Ovary (tissue), 9 donors: ENCODE measurements around the gene NPTXR. TPM values are rescaled to one million over a fixed set of nuclear protein-coding genes. Genes with fewer than 3 reads are reported as not detected.

Experiments
- DNase-seq, 5 donors: peaks; one replicate each; pipeline ENCODE4 v3.0.0-alpha.2; 2019 to 2020
- H3K27ac ChIP-seq, 2 donors: fragments of 200-600 bp; one replicate each; pipeline versions ENCODE4 v1.5.1 to v1.8.0; 2019 to 2022
- H3K27me3 ChIP-seq: fragments of 200-600 bp; one replicate; pipeline ENCODE4 v1.8.0; 2022
- H3K36me3 ChIP-seq: fragments of 200-600 bp; sonication (generic); one replicate; pipeline ENCODE4 v1.5.1; 2019
- H3K4me1 ChIP-seq: one replicate; pipeline ENCODE4 v1.8.1; 2013; ENCODE audit warnings: mild to moderate bottlenecking, moderate library complexity; ENCODE audit not compliant: insufficient read depth
- H3K4me3 ChIP-seq: fragments of 200-600 bp; sonication (generic); one replicate; pipeline ENCODE4 v1.5.1; 2017
- H3K9me3 ChIP-seq, 2 donors: fragments of 200-600 bp in 1 of 2; sonication (generic) in 1 of 2; one replicate each; pipeline versions ENCODE4 v1.5.1 to v1.8.1; 2013 to 2019; ENCODE audit warnings: mild to moderate bottlenecking in 1 of 2, moderate library complexity in 1 of 2
- EP300 ChIP-seq: sonication (generic); formaldehyde crosslinking; IDR thresholded peaks from one replicate; pipeline ENCODE4 v1.6.1; 2017; ENCODE audit warnings: antibody characterized with exemption
- POLR2A ChIP-seq: fragments of 450-650 bp; IDR thresholded peaks from one replicate; pipeline ENCODE4 v1.6.1; 2017; ENCODE audit warnings: antibody characterized with exemption, mild to moderate bottlenecking, moderate library complexity
- WGBS, 3 donors: extraction: QIAGEN DNeasy Blood & Tissue Kit in 1 of 3; methylation state at CpG; one replicate each; pipeline versions ENCODE4 v1.1.5 to v1.1.7; 2013 to 2017; 5-methylcytosine and 5-hydroxymethylcytosine counted together
- intact Hi-C, 4 donors: fragments of 100-400 bp; cut with DNase I; formaldehyde crosslinking; loops; one replicate each; pipeline versions ENCODE4 v1.11.0 to v1.15.1; 2022 to 2023
- polyA plus RNA-seq, 2 donors: library from polyadenylated mRNA; stranded (reverse); fragments of 200-250 nt in 1 of 2; fragments of 350-450 nt in 1 of 2; fragmentation: Illumina TruSeq in 1 of 2; extraction: RNeasy Lipid Tissue Mini Kit (QIAGEN cat#74804) in 1 of 2; gene quantifications; one replicate each; pipeline ENCODE4 v1.2.3, GENCODE V29; 2013 to 2014
- total RNA-seq, 7 donors: library from RNA; depleted of rRNA in 2 of 7; stranded (reverse); fragments of >200 nt in 2 of 7; fragmentation: NEBNext Ultra II Directional in 3 of 7; extraction: Animal tissue kit (Norgen Biotek cat#: 25700) in 3 of 7; gene quantifications; one replicate each; pipeline versions ENCODE4 v1.1.0 to v1.2.4, GENCODE V29; 2016 to 2023
- TF ChIP-seq, protein P1 (sequence below), 3 donors: fragments of 450-650 bp in 2 of 3; fragments of 200-600 bp in 1 of 3; IDR thresholded peaks; one replicate each; pipeline versions ENCODE4 v1.5.1 to v1.8.0; 2016 to 2022; ENCODE audit warnings: antibody characterized with exemption in 3 of 3, mild to moderate bottlenecking in 1 of 3
- donor health status: DM: no; HTN: no; CAD: no; lungs with moderate emphysema.
- donor health status: DM: no; HTN: no; CAD: no.
- donor health status: Bipolar disorder and iron deficiency.
- donor health status: DM: yes; HTN: yes; CAD: no.
- donor health status: DM: no; HTN: no; CAD: no.
- donor health status: DM: yes; HTN: yes; CAD: no.

NPTXR gene
- total and polyA plus RNA-seq, 9 donors = 5.2 to 23.1 (median 14.9) TPM

DNA sequence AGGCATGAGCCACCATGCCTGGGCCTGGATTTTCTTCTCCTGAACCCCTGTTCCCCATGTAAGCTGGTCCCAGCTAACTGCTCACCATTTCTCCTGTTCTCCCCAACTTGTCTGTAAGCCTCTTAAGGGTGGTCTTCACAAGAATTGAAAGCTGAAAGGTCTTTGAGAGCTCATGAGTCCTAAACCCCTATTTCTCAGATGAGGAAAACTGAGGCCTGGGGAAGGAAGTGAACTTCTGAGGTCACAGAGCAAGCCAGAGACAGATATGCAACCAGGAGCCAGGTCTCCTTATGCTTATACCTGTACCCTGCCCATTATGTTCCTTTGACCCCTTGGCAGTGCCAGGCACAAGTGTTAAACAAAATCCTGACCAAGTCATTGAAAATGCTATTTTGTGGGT is 16.3 kb downstream of the NPTXR start:
- TF ChIP-seq EP300 = no peak
- TF ChIP-seq, protein P1, sequence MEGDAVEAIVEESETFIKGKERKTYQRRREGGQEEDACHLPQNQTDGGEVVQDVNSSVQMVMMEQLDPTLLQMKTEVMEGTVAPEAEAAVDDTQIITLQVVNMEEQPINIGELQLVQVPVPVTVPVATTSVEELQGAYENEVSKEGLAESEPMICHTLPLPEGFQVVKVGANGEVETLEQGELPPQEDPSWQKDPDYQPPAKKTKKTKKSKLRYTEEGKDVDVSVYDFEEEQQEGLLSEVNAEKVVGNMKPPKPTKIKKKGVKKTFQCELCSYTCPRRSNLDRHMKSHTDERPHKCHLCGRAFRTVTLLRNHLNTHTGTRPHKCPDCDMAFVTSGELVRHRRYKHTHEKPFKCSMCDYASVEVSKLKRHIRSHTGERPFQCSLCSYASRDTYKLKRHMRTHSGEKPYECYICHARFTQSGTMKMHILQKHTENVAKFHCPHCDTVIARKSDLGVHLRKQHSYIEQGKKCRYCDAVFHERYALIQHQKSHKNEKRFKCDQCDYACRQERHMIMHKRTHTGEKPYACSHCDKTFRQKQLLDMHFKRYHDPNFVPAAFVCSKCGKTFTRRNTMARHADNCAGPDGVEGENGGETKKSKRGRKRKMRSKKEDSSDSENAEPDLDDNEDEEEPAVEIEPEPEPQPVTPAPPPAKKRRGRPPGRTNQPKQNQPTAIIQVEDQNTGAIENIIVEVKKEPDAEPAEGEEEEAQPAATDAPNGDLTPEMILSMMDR (IDR thresholded peaks at IDR 0.05) = no peak
- TF ChIP-seq POLR2A = no peak
- Histone ChIP-seq H3K27ac (no peak overlapping the region), H3K27me3 (no peaks in the 10 kb centered on the region), H3K9me3 (no peaks in the 10 kb centered on the region), H3K4me1 (no peaks in the 10 kb centered on the region), H3K4me3 (no peak overlapping the region), H3K36me3 (no peaks in the 10 kb centered on the region)
- no peak for DNase-seq
- intact Hi-C loops = no loop called here

DNA sequence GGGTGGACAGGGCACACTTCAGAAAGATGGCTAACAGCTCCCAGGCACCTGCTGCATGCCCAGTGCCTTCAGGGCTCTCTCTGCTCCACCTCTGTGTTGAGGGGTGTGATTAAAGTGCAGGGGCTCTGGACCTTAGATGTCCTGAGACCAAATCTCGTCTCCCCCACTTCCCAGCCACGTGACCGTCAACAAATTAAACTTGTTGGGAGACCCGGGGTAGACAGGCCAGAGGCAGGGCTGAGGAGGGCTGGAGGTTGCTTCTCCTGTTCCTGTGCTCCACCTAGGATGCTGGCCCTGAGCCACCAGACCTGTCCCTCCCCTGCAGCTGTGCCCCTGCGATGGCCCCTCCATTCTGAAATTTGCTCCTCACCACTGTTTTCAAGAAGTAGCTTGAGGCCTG is 17.0 kb downstream of the NPTXR start:
- Histone ChIP-seq H3K4me1 (no peaks in the 10 kb centered on the region), H3K4me3 (no peak overlapping the region), H3K9me3 (no peaks in the 10 kb centered on the region), H3K36me3 (no peaks in the 10 kb centered on the region), H3K27me3 (no peaks in the 10 kb centered on the region), H3K27ac (no peak overlapping the region)
- TF ChIP-seq POLR2A (no peak), EP300 (no peak)
- TF ChIP-seq, protein P1 (IDR thresholded peaks at IDR 0.05) = no peak
- intact Hi-C loops = no loop called here
- 70 to 81% (median 80%) methylated on average over 5 of the region's 5 CpGs for WGBS, 3 donors
- DNase-seq = no peak

DNA sequence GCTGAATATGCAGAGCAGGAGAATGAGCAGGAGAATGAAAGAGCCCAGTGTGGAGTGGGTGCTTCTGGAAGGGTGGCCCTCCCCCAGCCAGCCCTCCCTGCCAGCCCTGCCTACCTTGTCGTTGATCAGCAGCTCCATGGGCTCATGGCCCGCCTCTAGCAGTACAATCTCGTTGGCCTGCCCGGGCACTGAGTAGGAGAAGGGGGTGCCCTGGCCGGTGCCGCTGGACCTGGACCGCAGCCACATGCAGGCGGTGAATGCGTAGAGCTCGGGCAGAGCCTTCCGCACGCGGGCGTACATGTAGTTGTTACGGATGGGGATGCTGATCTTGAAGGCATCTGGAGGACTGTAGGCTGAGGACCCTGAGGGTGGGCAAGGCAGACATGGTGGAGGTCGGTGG is 17.4 kb downstream of the NPTXR start:
- Histone ChIP-seq H3K36me3 (no peaks in the 10 kb centered on the region), H3K27me3 (no peaks in the 10 kb centered on the region), H3K4me1 (no peaks in the 10 kb centered on the region), H3K9me3 (no peaks in the 10 kb centered on the region), H3K4me3 (no peak overlapping the region), H3K27ac (no peak overlapping the region)
- intact Hi-C loops = no loop called here
- no peak for DNase-seq
- WGBS, 3 donors = 83 to 88% (median 84%) methylated on average over 16 of the region's 16 CpGs
- TF ChIP-seq EP300 = no peak
- TF ChIP-seq POLR2A = no peak
- TF ChIP-seq, protein P1 (IDR thresholded peaks at IDR 0.05) = no peak

DNA sequence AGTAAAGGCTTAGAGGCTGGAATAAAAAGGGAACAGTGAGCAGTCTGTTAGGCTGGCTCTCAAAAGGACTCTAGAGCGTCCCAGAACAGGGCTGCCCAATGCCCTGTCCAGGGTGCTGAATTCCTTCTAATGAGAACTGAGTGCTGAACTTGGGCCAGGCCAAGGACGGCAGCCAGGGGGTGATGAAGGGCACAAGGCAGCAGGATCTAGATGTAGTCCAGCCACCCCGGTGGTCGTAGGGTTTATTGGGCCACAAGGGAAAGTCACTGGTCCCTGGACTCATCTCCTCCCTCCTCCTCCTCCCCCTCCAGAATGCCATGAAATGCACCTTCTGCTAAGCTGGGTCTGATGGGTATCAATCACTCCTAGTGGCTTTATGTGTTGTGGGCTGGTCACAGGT is 19.2 kb downstream of the NPTXR start:
- 0 to 7% (median 2%) methylated on average over 2 to 4 of the region's 4 CpGs for WGBS, 3 donors
- Histone ChIP-seq H3K36me3 (no peaks in the 10 kb centered on the region), H3K9me3 (no peaks in the 10 kb centered on the region), H3K4me1 (no peaks in the 10 kb centered on the region), H3K4me3 (no peak overlapping the region), H3K27ac (no peak overlapping the region), H3K27me3 (no peaks in the 10 kb centered on the region)
- TF ChIP-seq POLR2A (no peak), EP300 (no peak)
- TF ChIP-seq, protein P1 (IDR thresholded peaks at IDR 0.05) = no peak
- intact Hi-C loops = no loop called here
- DNase-seq = peak in 4 of 5 donors; percentile 53 to 74 (median 66)

DNA sequence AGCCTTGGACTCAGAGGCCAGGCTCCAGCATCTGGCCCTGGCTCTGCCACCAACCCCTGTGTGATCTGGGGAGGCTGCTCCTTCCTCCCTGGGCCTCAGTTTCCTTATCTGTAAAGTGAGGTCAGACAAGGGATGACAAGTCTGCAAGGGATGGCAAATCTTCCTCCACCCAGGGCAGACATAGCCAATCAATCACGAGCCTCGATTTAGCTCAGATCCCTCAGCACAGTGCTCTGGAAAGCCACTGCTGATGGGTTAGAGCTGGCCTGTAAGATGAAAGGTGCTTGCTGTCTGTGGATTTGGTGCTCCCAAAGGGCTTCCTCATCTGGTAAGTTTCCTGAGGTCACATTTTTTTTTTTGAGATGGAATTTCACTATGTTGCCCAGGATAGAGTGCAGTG is 20.2 kb downstream of the NPTXR start:
- intact Hi-C loops = no loop called here
- no peaks in the 10 kb centered on the region for H3K4me1 ChIP-seq
- WGBS, 3 donors = 71 to 91% (median 82%) methylated on average over 2 of the region's 2 CpGs
- no peak for DNase-seq
- no peak overlapping the region for H3K4me3 ChIP-seq
- no peak overlapping the region for H3K27ac ChIP-seq
- no peaks in the 10 kb centered on the region for H3K9me3 ChIP-seq
- no peaks in the 10 kb centered on the region for H3K36me3 ChIP-seq
- H3K27me3 ChIP-seq = no peaks in the 10 kb centered on the region
- TF ChIP-seq, protein P1 (IDR thresholded peaks at IDR 0.05) = no peak
- TF ChIP-seq POLR2A (no peak), EP300 (no peak)
